Measurements from ENCODE around the gene NEUROG1. TPM values are rescaled to one million over a fixed set of nuclear protein-coding genes. Genes with fewer than 3 reads are reported as not detected.
"Not testable (repeated sequence)": the region's sequence is repeated elsewhere in the genome, so short reads cannot be mapped to it uniquely, and the experiment has no call there.

The NEUROG1 gene
- total and polyA plus RNA-seq, 2 experiments from 2014 or later = 0.16 TPM; not detected in 1

GRCh38 chr5:135533334-135533733 lies 2.4 kb downstream of the NEUROG1 start (continued):
- TF ChIP-seq REST (IDR thresholded peaks at IDR 0.05; ENCODE audit: unreplicated experiment) (no peak), POLR2AphosphoS5 (IDR thresholded peaks at IDR 0.05; ENCODE audit: low read depth) (no peak), JUNB (IDR thresholded peaks at IDR 0.05; ENCODE audit: unreplicated experiment) (no peak), CREB1 (CRISPR knock-in tag; IDR thresholded peaks at IDR 0.05; ENCODE audit: low read depth) (no peak), EZH2phosphoT487 (IDR thresholded peaks at IDR 0.05; ENCODE audit: unreplicated experiment) (no peak), STAT1 (IDR thresholded peaks at IDR 0.05; ENCODE audit: unreplicated experiment) (no peak), ETS1 (IDR thresholded peaks at IDR 0.05) (no peak)

GRCh38 chr5:135529576-135529975 lies 6.2 kb downstream of the NEUROG1 start:
- H3F3A ChIP-seq (replicated peaks; ENCODE audit: low read depth); H3K4me3 Mint-ChIP-seq; ATAC-seq: not testable (repeated sequence)

GRCh38 chr5:135526924-135527323 lies 8.8 kb downstream of the NEUROG1 start:
- no peak overlapping the region for H2AFZ ChIP-seq
- Mint-ChIP-seq H3K36me3 (ENCODE audit: low read depth) (no peaks in the 10 kb centered on the region), H3K4me1 (peaks cover 3% of the 10 kb centered on the region; the same call in 1 of the 3 replicates), H3K27ac (no peak overlapping the region), H3K9me3 (peaks cover 27% of the 10 kb centered on the region; the same call in 2 of the 3 replicates), H3K27me3 (ENCODE audit: insufficient read depth, low read depth, poor library complexity) (peaks cover 46% of the 10 kb centered on the region), H3K4me3 (no peak overlapping the region; the same call in 2 of the 3 replicates)
- ATAC-seq (no peak), DNase-seq (ENCODE audit: low spot score) (no peak)
- no peaks in the 10 kb centered on the region; the same call in 1 of the 2 replicates for H3K9me2 ChIP-seq (ENCODE audit: insufficient read depth)
- no peak overlapping the region for H3K4me2 ChIP-seq
- no peak overlapping the region for H3K27ac ChIP-seq (ENCODE audit: low read depth)
- H3K79me2 ChIP-seq (replicated peaks; ENCODE audit: insufficient read depth) = no peaks in the 10 kb centered on the region
- H3K36me3 ChIP-seq (ENCODE audit: insufficient read depth) = no peaks in the 10 kb centered on the region
- peaks cover 81% of the 10 kb centered on the region for H3K27me3 ChIP-seq (ENCODE audit: insufficient read depth)
- no peaks in the 10 kb centered on the region for H3K4me1 ChIP-seq (ENCODE audit: insufficient read depth)
- no peak overlapping the region for H3K4me3 ChIP-seq
- H3F3A ChIP-seq (replicated peaks; ENCODE audit: low read depth) = no peaks in the 10 kb centered on the region
- no peaks in the 10 kb centered on the region for H4K20me1 ChIP-seq (replicated peaks; ENCODE audit: insufficient read depth)
- TF ChIP-seq EZH2 (IDR thresholded peaks at IDR 0.05; ENCODE audit: low read depth, unreplicated experiment) (no peak), CTCF (conservative IDR thresholded peaks at IDR 0.05; ENCODE audit: low read depth in 2 of 2) (no peak), ZNF331 (CRISPR knock-in tag; IDR thresholded peaks at IDR 0.05; ENCODE audit: low read depth) (no peak), NANOG (IDR thresholded peaks at IDR 0.05; ENCODE audit: borderline replicate concordance) (no peak), STAT1 (IDR thresholded peaks at IDR 0.05; ENCODE audit: unreplicated experiment) (no peak)

More at GRCh38 chr5:135529576-135529975, 6.2 kb downstream of the NEUROG1 start:
- not testable (repeated sequence) for H3K9me2 ChIP-seq (ENCODE audit: insufficient read depth); H3K36me3 Mint-ChIP-seq (ENCODE audit: low read depth); H2AFZ ChIP-seq; H3K27ac Mint-ChIP-seq; H3K79me2 ChIP-seq (replicated peaks; ENCODE audit: insufficient read depth); H3K4me3 ChIP-seq; DNase-seq (ENCODE audit: low spot score); H3K4me2 ChIP-seq; H3K9me3 Mint-ChIP-seq; H3K27ac ChIP-seq (ENCODE audit: low read depth); H3K4me1 Mint-ChIP-seq; H3K36me3 ChIP-seq (ENCODE audit: insufficient read depth); H3K4me1 ChIP-seq (ENCODE audit: insufficient read depth)
- peaks cover 98% of the 10 kb centered on the region for H3K27me3 ChIP-seq (ENCODE audit: insufficient read depth)
- H4K20me1 ChIP-seq (replicated peaks; ENCODE audit: insufficient read depth) = peaks cover 19% of the 10 kb centered on the region
- H3K27me3 Mint-ChIP-seq (ENCODE audit: insufficient read depth, low read depth, poor library complexity) = peaks cover 69% of the 10 kb centered on the region
